T follicular helper cell (primary cell): ENCODE measurements around the gene PRIMPOL.

Experiments
- DNase-seq: peaks from one replicate; pipeline ENCODE4 v3.0.0-alpha.2; 2020; ENCODE audit warnings: low read depth

Gene PRIMPOL

GRCh38 chr4:184666670-184667069 is 17.1 kb downstream of the PRIMPOL start:
- DNase-seq, result no peak

DNA sequence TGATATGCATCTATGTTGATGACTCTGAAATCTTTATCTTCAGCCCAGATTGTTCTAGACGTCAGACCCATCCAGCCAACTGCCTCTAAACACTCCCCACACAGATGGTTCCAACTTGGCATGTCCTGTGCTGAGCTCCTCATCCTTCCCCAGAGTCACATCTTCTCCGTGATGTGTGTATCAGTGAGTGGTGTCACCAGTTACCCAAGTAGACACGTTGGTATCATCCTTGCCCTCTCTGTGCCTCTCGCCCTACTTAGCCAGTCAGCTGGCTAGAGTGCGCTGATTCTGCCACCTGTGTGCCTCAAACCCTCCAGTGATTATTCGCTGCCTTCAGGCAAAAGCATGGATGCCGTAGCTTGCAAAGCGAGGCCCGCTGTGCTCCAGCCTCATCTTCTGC is 18.6 kb downstream of the PRIMPOL start:
- DNase-seq, result no peak

DNA sequence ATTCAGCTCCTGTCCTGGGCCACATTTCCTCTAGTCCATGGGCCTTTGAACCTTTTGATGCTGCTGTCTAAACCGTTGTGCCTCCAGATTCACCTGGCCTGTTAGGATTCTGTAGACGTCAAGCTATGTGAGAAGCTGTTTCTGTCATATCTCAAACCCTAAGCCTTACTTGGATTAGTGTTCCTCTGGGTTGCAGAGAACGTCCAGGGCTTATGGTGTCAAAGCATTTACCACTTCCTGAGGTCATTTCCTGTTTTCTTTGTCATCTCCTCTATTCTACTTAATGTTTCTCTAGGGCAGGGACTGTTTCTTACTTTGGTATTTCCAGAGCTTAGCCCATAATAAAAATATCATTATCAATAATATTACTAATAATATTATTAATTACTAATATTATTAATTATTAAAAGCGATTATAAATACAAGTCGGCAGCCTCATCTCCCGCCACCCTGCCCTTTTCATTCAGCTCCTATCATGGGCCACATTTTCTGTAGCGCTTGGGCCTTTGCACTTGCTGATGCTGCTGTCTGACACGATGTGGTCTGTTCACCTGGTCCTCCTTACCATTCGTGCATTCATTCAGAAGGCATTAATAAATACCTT is 19.1 kb downstream of the PRIMPOL start:
- DNase-seq, result no peak

GRCh38 chr4:184669251-184669650 is 19.7 kb downstream of the PRIMPOL start:
- no peak for DNase-seq

- no peak for DNase-seq
Observed at GRCh38 chr4:184671101-184671500, 21.6 kb downstream of the PRIMPOL start.

GRCh38 chr4:184672741-184673140 is 23.2 kb downstream of the PRIMPOL start:
- no peak for DNase-seq

DNA sequence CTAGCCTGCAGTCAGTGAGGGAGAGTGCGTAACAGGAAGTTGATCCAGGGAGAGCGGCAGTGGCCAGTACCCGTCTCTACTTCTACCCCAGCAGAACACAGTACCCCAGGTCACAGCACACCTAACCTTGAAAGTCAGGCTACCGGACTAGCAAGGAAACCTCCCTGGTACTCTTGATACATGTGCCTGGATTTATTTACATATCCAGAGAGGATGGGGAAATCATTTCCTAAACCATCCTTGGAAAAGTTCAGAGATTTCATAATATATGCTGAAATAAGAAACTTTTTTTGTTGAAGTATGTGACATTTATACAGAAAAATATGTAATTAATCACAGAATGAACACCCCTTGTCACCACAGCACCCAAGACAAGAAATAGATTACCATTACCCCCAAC is 24.5 kb downstream of the PRIMPOL start:
- DNase-seq, result no peak

DNA sequence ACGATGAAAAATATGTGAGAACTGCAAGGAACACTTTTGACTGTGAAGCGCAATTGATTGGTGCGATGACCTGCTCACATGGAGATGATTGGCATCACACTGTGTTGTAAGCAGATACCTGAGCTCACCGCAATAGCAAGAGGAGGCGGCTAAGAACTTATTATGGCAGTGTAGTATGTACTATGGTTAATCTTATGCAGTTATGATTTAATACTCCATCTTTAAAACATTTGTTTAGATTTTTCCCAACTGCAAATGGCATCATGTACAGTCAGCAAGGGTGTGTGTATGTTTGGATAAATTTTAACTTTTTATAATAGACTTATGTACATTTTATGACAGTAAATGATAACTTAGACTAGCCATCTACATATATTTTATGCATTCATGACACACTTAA is 25.5 kb downstream of the PRIMPOL start:
- no peak for DNase-seq

DNA sequence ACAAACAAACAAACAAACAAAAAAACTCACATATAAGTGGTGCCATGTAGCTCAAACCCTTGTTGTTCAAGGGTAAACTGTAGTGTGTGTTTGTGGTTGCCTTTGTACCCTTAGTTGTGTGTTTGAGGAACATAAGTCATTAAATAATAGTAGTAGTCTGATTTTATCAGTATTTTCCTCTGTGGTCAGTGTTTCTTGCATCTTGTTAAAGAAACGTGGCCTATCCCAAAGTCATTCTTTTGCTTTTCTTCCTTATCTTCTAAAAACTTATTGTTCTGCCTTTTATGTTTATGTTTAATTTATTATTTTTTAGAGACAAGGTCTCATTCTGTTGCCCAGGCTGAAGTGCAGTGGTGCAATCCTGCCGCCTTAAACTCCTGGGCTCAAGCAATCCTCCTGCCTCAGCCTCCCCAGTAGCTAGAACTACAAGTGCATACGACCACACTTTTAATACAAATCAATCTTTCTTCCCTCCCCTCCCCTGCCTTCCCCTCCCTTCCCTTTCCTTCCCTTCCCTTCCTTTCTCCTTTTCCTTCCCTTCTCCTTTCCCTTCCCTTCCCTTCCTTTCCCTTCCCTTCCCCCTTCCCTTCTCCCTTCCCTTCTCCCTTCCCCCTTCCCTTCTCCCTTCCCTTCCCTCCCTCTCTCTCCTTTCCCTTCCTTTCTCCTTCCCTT is 26.4 kb downstream of the PRIMPOL start:
- DNase-seq, result no peak

DNA sequence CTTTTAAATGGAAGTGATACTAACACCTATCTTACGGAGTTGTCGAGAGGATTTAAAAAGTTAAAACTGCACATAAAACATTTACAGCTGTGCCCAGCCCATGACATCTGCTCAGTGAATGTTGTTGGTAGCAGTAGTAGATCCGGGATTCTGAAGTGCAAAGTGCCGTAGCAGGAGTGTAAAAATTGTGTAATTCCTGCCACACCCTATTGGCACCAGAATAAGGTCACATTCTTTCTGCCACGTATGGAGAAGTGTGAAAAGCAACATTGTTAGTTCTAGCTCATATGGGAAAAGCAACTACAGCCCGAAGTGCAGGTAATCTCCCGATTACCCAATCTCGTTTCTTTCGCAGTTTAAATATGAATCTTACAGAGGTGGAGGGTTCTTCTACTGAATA is 31.2 kb downstream of the PRIMPOL start:
- no peak for DNase-seq

- DNase-seq, result no peak
Observed at GRCh38 chr4:184681916-184682315, 32.4 kb downstream of the PRIMPOL start.

- no peak for DNase-seq
Observed at GRCh38 chr4:184684491-184685189, 35.1 kb downstream of the PRIMPOL start.

GRCh38 chr4:184688005-184688404 is 38.5 kb downstream of the PRIMPOL start:
- DNase-seq, result no peak

DNA sequence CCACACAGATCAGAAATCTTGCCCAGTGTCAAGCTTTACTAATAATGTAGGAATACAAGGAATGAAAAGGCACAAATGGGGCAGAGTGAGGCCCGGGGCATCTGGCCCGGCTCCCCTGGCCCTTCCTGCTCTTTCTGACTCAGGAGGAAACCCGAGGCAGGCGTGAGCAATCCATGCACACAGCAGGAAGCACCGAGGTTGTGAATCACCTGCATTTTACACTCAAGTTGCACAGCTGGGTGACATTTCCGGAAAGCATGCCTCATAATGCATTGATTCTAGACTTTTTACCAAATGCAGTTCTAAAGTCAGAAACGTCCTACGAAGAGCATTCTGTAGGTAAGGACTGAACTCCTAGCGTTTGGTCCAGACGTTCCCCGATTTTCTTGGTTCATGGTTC is 38.9 kb downstream of the PRIMPOL start:
- no peak for DNase-seq

DNA sequence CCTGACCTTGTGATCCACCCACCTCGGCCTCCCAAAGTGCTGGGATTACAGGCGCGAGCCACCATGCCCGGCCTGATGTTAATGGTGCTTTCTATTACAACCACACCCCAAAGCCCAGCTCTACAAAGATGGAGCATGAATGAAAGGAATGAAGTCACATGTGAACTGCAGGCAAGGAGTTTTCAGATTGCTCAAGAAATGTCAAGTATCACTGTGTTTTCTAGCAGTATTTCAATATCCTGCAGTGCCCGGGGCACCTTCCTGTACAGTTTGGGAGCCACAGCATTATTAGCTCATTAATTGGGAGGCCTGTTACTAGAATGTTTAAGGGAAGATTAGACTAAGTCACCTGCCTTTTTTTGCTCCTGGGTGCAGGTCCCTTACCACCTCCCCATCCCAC is 40.1 kb downstream of the PRIMPOL start:
- DNase-seq, result no peak

GRCh38 chr4:184693056-184693455 is 43.5 kb downstream of the PRIMPOL start:
- DNase-seq, result no peak

DNA sequence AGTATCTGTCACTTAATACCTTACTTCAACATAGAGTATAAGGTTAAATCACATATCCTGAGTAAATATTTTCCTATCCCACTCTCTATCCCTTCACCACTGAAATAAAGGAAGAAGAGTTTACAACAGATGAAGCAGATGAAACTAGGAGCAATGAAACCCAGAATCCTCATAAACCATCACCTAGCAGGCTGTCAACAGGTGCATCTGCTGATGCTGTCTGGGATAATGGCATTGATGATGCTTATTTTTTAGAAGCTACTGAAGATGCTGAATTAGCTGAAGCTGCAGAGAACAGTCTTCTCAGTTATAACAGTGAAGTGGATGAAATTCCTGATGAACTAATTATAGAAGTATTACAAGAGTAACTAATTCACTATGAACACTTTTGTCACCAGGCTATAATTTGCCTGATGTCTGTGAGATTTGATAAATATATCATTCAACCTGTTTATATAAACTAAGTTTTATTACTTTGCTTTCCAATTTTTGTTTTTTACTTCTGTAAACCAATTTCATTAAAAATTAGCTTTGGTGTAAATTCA is 44.9 kb downstream of the PRIMPOL start:
- no peak for DNase-seq

- DNase-seq, result no peak
Observed at GRCh38 chr4:184695178-184695896, 45.8 kb downstream of the PRIMPOL start.

GRCh38 chr4:184697956-184698355 is 48.4 kb downstream of the PRIMPOL start:
- no peak for DNase-seq

DNA sequence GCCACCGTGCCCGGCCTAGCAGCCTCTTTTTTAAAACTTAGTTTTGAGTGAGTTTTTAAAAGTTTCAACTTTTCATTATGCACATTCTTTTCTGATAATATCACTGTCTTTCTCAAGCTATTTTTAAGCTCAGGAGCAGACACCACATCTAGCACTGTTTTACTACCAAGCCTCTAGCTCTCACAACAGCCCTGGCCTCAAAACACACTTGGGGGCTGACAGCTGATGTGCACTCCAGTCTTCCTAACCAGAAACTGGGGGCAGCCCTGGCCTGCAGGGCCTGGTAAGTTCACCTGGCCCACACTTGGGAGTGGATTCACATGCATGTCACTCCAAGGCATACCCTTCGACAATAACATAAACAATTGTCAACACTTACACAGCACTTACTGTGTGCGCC is 50.4 kb downstream of the PRIMPOL start:
- no peak for DNase-seq

DNA sequence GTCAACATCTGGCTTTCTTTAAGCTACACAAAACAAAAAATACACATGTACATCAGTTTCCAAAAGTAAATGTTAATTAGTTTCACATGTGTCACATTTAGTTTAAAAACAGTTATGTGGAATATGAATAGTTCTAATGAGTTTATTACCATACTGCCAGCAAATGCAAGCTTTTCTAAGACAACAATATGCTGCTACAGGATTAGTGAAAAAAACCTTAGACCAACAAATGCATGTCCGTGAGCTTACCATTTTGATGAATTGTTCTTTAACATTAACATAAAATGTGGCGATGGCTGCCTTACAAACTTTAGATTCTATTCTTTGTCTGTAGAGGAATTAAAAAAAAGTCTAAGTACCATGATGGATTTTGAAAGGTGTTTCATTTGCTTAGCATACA is 52.6 kb downstream of the PRIMPOL start:
- DNase-seq, result no peak

DNA sequence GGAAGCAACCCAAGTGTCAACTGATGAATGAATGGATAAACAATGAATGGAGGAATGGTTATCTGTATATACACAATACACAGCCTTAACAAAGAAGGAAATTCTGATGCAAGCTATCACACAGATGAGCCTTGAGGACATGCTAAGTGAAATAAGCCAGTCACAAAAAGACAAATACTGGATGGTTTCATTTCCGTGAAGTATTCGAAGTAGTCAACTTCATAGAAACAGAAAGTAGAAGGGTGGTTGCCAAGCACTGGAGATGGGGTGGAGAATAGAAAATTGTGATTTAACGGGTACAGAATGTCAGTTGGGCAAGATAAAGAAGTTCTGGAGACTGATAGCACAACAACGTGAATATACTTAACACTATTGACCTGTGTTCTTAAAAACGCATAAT is 56.2 kb downstream of the PRIMPOL start:
- no peak for DNase-seq

DNA sequence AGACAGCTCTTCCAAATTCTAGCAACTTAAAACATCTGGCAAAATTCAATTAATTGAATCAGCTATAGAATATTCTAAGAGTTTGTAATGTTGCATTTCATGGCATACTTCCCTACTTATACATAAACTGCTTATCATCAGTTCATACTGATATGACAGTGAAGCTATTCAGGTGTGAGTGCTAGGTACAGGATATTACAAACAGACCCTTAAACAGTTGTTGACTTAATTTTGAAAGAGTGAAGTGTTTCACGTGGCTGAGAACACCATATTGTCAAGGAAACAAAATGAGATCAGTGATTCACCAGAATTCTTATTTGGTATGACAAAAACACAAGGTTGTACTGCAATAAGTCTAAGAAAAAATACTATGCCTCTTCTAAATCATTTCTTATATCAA is 56.9 kb downstream of the PRIMPOL start:
- DNase-seq, result no peak
